ENCODE results near the gene MYT1. TPM values are rescaled to one million over a fixed set of nuclear protein-coding genes. Genes with fewer than 3 reads are reported as not detected.

The MYT1 gene
- total RNA-seq, 1 donor from 2014 or later = 0.12 TPM

GRCh38 chr20:64203037-64203777 is 39.0 kb downstream of the MYT1 start:
- intact Hi-C loops (cut with DNase I) = no loop called here
- TF ChIP-seq, protein P1, sequence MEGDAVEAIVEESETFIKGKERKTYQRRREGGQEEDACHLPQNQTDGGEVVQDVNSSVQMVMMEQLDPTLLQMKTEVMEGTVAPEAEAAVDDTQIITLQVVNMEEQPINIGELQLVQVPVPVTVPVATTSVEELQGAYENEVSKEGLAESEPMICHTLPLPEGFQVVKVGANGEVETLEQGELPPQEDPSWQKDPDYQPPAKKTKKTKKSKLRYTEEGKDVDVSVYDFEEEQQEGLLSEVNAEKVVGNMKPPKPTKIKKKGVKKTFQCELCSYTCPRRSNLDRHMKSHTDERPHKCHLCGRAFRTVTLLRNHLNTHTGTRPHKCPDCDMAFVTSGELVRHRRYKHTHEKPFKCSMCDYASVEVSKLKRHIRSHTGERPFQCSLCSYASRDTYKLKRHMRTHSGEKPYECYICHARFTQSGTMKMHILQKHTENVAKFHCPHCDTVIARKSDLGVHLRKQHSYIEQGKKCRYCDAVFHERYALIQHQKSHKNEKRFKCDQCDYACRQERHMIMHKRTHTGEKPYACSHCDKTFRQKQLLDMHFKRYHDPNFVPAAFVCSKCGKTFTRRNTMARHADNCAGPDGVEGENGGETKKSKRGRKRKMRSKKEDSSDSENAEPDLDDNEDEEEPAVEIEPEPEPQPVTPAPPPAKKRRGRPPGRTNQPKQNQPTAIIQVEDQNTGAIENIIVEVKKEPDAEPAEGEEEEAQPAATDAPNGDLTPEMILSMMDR (IDR thresholded peaks at IDR 0.05) = no peak
- no peaks in the 10 kb centered on the region for H3K36me3 ChIP-seq
- H3K4me3 ChIP-seq = no peak overlapping the region
- no peaks in the 10 kb centered on the region for H3K9me3 ChIP-seq
- DNase-seq (no peak), ATAC-seq (no peak)
- no peak overlapping the region for H3K27ac ChIP-seq
- H3K27me3 ChIP-seq = peaks cover 4% of the 10 kb centered on the region
- no peaks in the 10 kb centered on the region for H3K4me1 ChIP-seq

- H3K4me1 ChIP-seq = no peaks in the 10 kb centered on the region
- TF ChIP-seq, protein P1 (IDR thresholded peaks at IDR 0.05) = no peak
- DNase-seq = no peak
- intact Hi-C loops (cut with DNase I) = no loop called here
- H3K4me3 ChIP-seq = no peak overlapping the region
- no peaks in the 10 kb centered on the region for H3K36me3 ChIP-seq
- no peaks in the 10 kb centered on the region for H3K9me3 ChIP-seq
- ATAC-seq = no peak
- H3K27me3 ChIP-seq = peaks cover 4% of the 10 kb centered on the region
- H3K27ac ChIP-seq = no peak overlapping the region
Observed at GRCh38 chr20:64205611-64206026, 41.4 kb downstream of the MYT1 start.

- no peaks in the 10 kb centered on the region for H3K36me3 ChIP-seq
- TF ChIP-seq, protein P1 (IDR thresholded peaks at IDR 0.05) = no peak
- intact Hi-C loops (cut with DNase I) = no loop called here
- ATAC-seq (no peak), DNase-seq (no peak)
- no peak overlapping the region for H3K4me3 ChIP-seq
- H3K27me3 ChIP-seq = peaks cover 4% of the 10 kb centered on the region
- no peaks in the 10 kb centered on the region for H3K9me3 ChIP-seq
- H3K4me1 ChIP-seq = no peaks in the 10 kb centered on the region
- no peak overlapping the region for H3K27ac ChIP-seq
Observed at GRCh38 chr20:64206614-64207013, 42.4 kb downstream of the MYT1 start.

DNA sequence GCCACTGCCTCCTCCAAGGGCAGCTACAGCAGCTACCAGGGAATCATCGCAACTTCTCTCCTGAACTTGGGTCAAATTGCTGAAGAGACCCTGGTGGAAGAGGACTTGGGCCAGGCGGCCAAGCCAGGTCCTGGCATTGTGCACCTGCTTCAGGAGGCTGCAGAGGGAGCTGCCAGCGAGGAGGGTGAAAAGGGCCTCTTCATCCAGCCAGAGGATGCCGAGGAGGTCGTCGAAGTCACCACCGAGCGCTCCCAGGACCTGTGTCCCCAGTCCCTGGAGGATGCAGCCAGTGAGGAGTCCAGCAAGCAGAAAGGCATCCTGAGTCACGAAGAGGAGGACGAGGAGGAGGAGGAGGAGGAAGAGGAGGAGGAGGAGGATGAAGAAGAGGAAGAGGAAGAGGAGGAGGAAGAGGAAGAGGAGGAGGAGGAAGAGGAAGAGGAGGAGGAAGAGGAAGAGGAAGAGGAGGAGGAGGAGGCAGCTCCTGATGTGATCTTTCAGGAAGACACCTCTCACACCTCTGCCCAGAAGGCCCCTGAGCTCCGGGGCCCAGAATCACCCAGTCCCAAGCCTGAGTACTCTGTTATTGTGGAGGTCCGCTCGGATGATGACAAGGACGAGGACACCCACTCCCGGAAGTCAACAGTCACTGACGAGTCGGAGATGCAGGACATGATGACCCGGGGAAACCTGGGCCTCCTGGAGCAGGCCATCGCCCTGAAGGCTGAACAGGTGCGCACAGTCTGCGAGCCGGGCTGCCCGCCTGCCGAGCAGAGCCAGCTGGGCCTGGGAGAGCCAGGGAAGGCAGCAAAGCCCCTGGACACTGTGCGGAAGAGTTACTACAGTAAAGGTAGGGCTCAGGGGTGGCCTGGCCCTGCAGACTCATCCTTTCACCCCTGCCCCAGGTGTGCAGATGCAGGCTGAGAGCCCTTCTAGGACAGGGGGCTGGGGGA is 43.7 kb downstream of the MYT1 start:
- DNase-seq = no peak

DNA sequence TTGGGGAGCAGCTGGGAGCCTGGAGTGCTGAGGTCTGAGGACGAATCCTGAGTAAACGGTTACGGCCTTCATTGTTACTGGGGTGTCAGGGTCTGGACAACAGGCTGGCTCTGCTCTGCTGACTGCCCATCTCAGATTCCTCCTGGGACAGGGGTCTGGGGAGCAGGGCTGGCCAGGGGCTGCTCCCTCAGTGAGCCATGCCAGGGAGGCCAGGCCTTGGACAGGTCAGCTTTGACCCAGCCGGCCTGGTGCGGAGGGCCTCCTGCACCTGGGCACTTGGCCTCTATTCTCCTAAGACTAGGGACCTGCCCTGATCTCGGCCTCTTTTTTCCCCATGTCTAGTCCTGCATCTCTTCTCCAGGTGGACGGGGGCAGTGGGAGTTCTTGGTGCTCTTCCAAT is 44.9 kb downstream of the MYT1 start:
- Histone ChIP-seq H3K4me3 (no peak overlapping the region), H3K27me3 (no peaks in the 10 kb centered on the region), H3K4me1 (peaks cover 10% of the 10 kb centered on the region), H3K36me3 (no peaks in the 10 kb centered on the region), H3K9me3 (no peaks in the 10 kb centered on the region), H3K27ac (no peak overlapping the region)
- TF ChIP-seq, protein P1 (IDR thresholded peaks at IDR 0.05) = no peak
- no peak for DNase-seq
- ATAC-seq = no peak
- intact Hi-C loops (cut with DNase I) = no loop called here

More for the DNA sequence above, 43.7 kb downstream of the MYT1 start:
- TF ChIP-seq, protein P1 (IDR thresholded peaks at IDR 0.05) = no peak
- Histone ChIP-seq H3K27me3 (no peaks in the 10 kb centered on the region), H3K4me1 (peaks cover 7% of the 10 kb centered on the region), H3K4me3 (no peak overlapping the region), H3K9me3 (no peaks in the 10 kb centered on the region), H3K36me3 (no peaks in the 10 kb centered on the region), H3K27ac (no peak overlapping the region)
- no peak for ATAC-seq
- intact Hi-C loops (cut with DNase I) = no loop called here
